ENCODE results near the gene OSM.

The OSM gene

GRCh38 chr22:30266445-30267381 is at the start of gene OSM:
TSS of gene OSM (minus strand) at chr22:30266851. CDS start at chr22:30266799, 52 bp downstream.
- H3K36me3 Mint-ChIP-seq (ENCODE audit: low read depth), result no peaks in the 10 kb centered on the region
- H3K27me3 Mint-ChIP-seq (ENCODE audit: low read depth), result peaks cover 10% of the 10 kb centered on the region
- no peaks in the 10 kb centered on the region for H3K9me3 Mint-ChIP-seq
- no peak within 1 kb of the TSS for H3K27ac Mint-ChIP-seq
- no peaks in the 10 kb centered on the region for H3K4me1 Mint-ChIP-seq
- H3K4me3 Mint-ChIP-seq, result no peak within 1 kb of the TSS
- no peak for TF ChIP-seq CTCF (IDR thresholded peaks at IDR 0.05; ENCODE audit: unreplicated experiment in 3 of 3)

GRCh38 chr22:30315962-30316576 is 49.4 kb upstream of the OSM start:
- peaks cover 20% of the 10 kb centered on the region for H3K4me1 Mint-ChIP-seq
- no peak overlapping the region for H3K27ac Mint-ChIP-seq
- H3K9me3 Mint-ChIP-seq, result no peaks in the 10 kb centered on the region
- H3K27me3 Mint-ChIP-seq (ENCODE audit: low read depth), result peaks cover 5% of the 10 kb centered on the region
- H3K36me3 Mint-ChIP-seq (ENCODE audit: low read depth), result peaks cover 3% of the 10 kb centered on the region
- TF ChIP-seq CTCF (IDR thresholded peaks at IDR 0.05; ENCODE audit: unreplicated experiment in 3 of 3), result no peak
- H3K4me3 Mint-ChIP-seq, result no peak overlapping the region

GRCh38 chr22:30314915-30315314 is 48.3 kb upstream of the OSM start:
- Mint-ChIP-seq H3K27ac (no peak overlapping the region), H3K27me3 (ENCODE audit: low read depth) (peaks cover 5% of the 10 kb centered on the region), H3K9me3 (no peaks in the 10 kb centered on the region), H3K4me1 (peaks cover 30% of the 10 kb centered on the region), H3K4me3 (no peak overlapping the region), H3K36me3 (ENCODE audit: low read depth) (no peaks in the 10 kb centered on the region)
- no peak for TF ChIP-seq CTCF (IDR thresholded peaks at IDR 0.05; ENCODE audit: unreplicated experiment in 3 of 3)

- no peaks in the 10 kb centered on the region for H3K9me3 Mint-ChIP-seq
- peaks cover 5% of the 10 kb centered on the region for H3K27me3 Mint-ChIP-seq (ENCODE audit: low read depth)
- peak overlapping the region; percentile 16 to 52 (median 46) for H3K27ac Mint-ChIP-seq
- H3K4me3 Mint-ChIP-seq, result no peak overlapping the region
- H3K4me1 Mint-ChIP-seq, result peaks cover 31% of the 10 kb centered on the region
- H3K36me3 Mint-ChIP-seq (ENCODE audit: low read depth), result no peaks in the 10 kb centered on the region
- no peak for TF ChIP-seq CTCF (IDR thresholded peaks at IDR 0.05; ENCODE audit: unreplicated experiment in 3 of 3)
Observed at GRCh38 chr22:30313527-30314363, 47.1 kb upstream of the OSM start.

- Mint-ChIP-seq H3K27me3 (ENCODE audit: low read depth) (no peaks in the 10 kb centered on the region), H3K4me1 (peaks cover 45% of the 10 kb centered on the region), H3K36me3 (ENCODE audit: low read depth) (no peaks in the 10 kb centered on the region), H3K4me3 (no peak overlapping the region), H3K27ac (peak overlapping the region in 2 of 3 experiments; percentile 9 to 25), H3K9me3 (no peaks in the 10 kb centered on the region)
- TF ChIP-seq CTCF (IDR thresholded peaks at IDR 0.05; ENCODE audit: unreplicated experiment in 3 of 3), result no peak
Observed at GRCh38 chr22:30312053-30312452, 45.4 kb upstream of the OSM start.
